Superior temporal gyrus (tissue), 1 donor: ENCODE results near the gene MARK1.

Experiments
- DNase-seq: peaks from one replicate; pipeline ENCODE4 v3.0.0-alpha.2; 2016; ENCODE audit errors: extremely low spot score

Gene MARK1

GRCh38 chr1:220690140-220691052, 162.5 kb downstream of the MARK1 start, which contains the start of gene C1orf115:
Gene C1orf115, plus strand, starts transcription at chr1:220690363. Its CDS starts 40 bp downstream, at chr1:220690403.
- DNase-seq = peak; percentile 34

GRCh38 chr1:220691053-220691684, 163.2 kb downstream of the MARK1 start:
- peak; percentile 20 for DNase-seq

- DNase-seq = peak; percentile 24
Observed at GRCh38 chr1:220692436-220693228, 164.7 kb downstream of the MARK1 start.

DNA sequence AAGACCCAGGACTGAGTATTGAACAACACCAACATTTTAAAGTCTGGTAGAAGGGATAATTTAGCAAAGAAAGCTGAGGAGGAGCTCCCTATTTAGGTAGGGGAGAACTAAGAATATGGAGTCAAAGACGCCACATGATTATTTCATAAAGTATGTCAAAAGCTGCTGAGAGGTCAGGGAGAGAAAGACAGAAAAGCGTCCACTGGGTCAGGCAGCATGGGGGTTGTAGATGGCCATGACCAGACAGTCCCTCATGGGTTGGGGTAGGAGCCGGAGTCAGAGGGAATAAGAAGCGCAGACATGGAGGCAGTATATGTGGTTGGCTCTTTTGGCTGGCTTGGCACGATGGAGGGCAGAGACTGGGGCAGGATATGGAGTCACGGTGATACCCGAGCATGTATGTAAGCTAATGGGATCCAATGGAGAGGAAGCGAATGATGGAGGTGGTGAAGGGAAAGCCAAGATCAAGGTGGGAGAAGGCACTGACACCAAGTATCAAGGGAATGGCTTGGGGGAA, 167.0 kb downstream of the MARK1 start:
- DNase-seq = no peak

DNA sequence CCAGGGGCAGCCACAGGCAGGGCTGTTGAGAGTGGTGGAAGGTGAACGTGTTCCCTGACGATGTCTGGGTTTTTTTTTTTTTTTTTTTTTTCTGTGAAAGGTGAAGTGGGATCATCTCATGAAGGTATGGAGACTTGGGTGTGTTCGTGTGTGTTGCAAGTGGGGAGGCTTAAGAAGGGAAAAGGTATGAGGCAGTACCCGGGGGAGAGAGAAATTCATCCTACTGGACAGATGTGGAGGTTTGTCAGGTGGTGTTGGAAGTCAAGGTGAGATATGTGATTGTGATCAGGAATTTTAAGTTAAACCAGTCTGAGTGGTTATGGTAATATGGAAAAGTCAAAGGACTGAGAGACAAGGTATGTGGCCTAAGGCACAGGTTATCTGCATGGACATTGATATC, 167.5 kb downstream of the MARK1 start:
- no peak for DNase-seq

GRCh38 chr1:220696226-220696862, 168.4 kb downstream of the MARK1 start:
- DNase-seq = peak; percentile 22

DNA sequence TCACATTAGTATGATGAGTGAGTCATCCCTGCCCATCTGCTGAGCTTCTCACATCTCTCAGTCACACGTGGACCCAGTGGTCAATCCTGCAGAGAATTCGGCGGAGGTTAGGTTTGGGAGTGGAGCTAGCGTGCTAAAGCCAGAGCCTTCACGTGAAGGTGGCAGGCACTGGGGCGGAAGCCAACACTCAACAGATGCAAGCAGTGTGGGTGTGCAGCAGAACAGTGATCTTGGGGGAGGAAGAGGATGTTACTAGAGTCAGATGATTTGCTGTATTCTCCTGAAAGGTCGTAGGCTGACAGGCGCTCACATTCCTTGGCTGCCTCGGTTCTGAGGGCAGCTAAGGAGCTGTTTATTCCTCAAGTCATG, 168.9 kb downstream of the MARK1 start:
- DNase-seq = peak; percentile 69

DNA sequence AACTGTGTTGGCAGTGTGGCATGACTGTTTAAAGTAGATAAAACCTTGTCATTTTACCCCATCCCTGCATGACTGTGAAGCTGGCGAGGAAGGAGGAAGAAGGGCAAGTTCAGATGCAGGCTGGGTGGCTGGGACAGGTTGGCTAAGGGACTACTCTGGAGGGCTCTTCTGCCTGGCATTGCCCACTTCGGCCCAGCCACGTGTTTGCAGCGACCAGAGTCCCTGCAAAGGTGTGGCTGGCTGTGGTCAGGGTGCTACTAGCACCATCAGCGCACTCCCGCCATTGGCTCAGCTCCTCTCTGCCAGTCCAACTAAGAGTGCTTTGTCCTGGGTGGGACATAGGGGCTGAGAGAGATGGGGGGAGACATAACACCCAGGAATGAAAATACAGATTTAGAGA, 169.4 kb downstream of the MARK1 start:
- no peak for DNase-seq

- no peak for DNase-seq
Observed at GRCh38 chr1:220698607-220699016, 170.7 kb downstream of the MARK1 start.

- no peak for DNase-seq
Observed at GRCh38 chr1:220699044-220699443, 171.1 kb downstream of the MARK1 start.

DNA sequence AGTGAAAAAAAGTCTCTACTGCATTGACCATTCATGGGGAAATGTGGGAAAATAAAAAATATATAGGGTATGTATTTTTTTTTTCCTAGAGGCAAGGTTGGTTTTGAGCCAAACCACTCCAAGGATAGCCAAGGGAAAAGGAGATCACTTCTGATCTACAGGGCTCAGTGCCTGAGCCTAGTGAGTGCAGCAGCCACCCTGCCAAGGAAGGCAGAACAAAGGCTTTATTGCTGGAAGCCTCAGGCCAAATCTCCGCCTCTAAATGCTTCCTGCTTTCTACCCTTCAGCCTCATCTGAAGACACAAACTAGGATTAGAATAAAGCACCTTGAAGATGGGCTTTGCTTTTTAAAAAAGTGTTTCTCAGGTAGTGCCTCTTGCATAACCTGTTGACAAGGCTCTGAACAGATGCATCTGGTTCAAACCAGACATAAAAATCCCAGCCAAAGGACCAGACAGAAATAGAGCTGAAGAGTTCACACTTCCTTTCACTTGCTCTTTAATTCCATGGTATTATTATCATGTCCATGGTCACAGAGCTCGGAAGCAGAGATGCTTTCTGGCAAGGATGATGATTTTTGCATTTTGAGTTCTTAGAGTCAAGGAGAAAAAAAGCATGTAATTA, 172.7 kb downstream of the MARK1 start:
- peak; percentile 65 for DNase-seq

DNA sequence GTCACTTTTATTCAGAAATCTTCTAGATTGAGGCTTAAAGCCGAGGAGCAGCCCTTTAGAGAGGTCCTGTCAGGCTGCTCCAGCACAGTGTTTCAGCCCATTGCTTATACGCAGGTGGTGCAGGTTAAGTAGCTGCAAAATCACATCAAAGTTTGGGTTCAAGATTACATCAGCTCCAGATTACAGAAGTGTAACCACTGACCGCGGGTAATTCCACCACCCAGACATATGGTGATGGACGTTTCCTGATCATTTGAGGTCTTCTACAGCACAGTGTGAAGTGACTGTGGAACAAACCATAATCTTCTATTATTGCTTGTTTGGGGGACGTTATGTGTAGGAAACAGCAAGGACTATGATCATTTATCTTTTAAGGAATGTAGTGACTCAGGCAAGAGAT, 174.0 kb downstream of the MARK1 start:
- no peak for DNase-seq

DNA sequence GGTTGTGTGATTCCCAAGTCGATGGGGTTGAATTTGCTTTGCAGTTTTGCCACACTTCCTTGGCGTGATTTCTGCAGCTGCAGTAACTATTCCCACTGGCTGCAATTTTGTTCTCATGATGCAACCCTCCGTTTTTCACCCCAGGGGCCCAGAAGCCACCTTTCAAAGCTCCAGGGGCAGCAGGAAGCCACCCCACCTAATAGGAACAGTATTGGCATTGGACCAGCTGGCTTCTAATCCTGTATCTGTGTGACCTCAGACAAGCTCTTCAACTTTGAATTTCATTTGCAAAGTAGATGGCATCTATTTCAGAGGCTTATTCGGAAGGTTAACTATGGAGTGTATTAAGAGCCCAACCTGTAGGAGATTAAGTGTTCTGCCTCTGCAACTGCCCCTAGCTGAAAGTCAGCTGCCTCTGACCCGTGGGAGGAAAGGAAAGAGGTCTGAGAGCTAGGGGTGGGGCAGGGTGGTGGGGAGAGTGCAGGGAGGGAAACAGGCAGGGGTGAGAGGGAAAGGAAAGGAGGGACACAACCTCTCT, 174.9 kb downstream of the MARK1 start:
- DNase-seq = no peak

- DNase-seq = no peak
Observed at GRCh38 chr1:220703305-220703704, 175.4 kb downstream of the MARK1 start.

DNA sequence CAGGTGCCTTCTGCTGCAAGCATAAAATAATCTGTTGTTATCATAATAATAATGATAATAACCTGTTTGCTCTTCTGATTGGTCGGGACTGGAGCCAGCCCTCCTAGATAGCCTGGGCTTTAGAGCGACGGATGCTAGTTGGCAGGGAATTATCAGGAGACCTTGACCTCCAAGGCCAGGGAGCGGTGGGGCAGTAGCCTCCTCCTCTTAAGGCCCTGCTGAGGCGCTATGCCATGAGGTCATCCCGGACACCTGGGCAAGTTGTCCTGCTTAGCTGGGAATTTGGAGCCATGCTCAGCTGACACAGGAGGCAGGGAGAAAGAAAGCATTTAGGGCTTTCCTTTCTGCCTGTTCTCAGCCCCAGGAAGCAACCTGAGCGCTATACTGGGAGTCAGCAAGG, 177.8 kb downstream of the MARK1 start:
- no peak for DNase-seq

GRCh38 chr1:220706480-220706879, 178.5 kb downstream of the MARK1 start:
- no peak for DNase-seq

GRCh38 chr1:220707160-220707559, 179.2 kb downstream of the MARK1 start:
- DNase-seq = no peak

DNA sequence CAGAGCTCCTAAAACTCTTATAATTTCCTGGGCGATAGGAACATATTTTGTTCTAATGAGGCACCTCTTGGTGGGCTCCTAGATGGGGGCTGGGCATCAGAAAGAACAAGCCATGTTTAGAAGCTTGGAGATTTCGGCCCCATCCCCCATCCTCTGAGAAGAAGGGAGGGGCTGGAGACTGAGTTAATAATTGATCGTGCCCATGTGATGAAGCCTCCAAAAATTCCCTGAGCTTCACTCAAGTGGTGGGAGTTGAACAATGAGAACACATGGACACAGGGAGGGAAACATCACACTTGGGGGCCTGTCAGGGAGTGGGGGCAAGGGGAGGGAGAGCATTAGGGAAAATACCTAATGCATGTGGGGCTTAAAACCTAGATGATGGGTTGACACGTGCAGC, 180.3 kb downstream of the MARK1 start:
- no peak for DNase-seq

DNA sequence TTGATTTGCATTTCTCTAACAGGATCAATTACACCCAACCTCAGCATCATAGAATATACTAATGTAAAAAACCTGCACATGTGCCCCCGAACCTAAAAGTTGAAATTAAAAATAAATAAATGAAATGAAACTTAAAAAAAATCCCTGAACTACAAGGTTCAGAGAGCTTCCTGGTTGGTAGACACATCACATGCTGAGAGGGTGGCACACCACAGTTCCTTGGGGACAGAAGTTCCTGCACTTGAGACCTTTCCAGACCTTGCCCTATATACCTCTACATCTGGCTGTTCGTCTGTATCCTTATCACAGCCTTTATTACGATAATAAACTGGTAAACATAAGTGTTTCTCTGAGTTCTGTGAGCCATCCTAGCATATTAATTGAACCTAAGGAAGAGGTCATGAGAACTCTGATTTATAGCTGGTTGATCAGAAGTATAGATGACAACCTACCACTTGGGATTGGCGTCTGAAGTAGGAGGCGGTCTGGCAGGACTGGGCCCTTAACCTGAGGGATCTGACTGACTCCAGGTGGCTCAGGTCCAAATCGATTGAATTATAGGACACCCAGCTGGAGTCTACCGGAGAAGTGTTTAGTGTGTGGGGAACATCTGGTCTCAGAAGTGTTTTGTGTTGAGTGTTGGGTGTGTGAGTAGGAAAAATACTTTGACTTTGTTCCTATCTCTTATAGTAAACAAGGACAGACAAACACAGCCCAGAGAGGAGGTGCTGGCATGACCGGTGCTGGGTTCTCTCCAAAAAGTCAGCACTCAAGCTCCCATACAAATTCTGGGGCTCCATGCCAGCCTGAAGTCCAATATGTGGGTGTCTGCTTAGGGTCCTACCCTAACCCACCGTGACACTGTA, 181.2 kb downstream of the MARK1 start:
- DNase-seq = no peak

DNA sequence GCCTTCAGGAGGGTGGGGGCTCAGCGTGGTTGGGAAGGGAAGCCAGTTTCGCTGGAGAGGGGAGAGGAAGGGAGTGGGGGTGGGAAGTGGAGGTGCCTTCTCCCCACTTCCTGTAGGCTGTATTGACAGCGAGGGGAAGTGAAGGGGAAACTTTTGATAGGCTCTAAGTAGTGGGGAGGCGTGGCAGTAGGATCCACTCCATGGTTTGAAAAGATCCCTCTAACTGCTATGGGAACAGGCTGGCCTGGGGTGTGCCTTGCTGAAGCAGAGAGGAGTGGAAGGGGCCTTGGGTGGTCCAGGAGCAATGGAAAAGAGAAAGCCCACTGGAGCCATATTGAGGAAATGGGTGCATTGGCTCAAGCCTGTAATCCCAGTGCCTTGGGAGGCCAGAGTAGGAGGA, 182.4 kb downstream of the MARK1 start:
- DNase-seq = no peak
